Measurements from ENCODE around the gene MKX. TPM values are rescaled to one million over a fixed set of nuclear protein-coding genes. Genes with fewer than 3 reads are reported as not detected.

The MKX gene
- total RNA-seq, 1 donor from 2014 or later = 22.1 TPM

DNA sequence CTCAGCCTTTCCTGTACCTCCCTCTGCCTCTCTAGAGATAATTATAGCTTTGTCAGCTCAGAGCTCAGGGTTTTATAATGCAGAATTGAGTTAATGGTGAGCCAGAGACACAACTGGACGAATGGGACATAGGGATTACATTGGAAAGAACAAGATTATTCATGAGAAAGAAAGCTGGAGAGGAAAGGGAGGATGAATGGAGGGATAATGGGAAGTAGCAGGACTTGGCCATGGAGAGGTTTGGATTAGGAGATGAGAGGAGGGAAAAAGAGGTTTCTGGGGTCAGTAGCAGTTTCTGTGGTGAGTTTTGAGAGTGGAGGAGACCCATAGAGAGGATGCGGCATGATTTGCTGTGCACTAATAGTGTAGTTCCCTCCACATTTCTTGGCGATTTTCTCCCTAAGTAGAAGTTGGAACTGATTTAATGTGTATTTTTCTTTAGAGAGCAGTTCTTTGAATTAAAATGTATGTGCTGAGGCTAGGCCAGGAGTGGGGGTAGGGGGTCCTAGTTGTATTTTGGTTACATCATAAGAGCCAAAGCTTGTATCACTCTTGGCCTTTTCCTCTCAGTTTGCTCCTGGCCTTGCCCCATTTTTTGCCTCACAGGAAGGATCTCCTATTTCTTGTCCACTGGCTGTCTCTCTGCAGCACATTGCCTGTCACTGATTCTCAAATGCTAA, 107.4 kb downstream of the MKX start:
- no peak for DNase-seq (ENCODE audit: low spot score)
- Mint-ChIP-seq H3K4me3 (ENCODE audit: unreplicated experiment) (no peak overlapping the region), H3K27me3 (ENCODE audit: low read depth) (no peaks in the 10 kb centered on the region), H3K27ac (ENCODE audit: unreplicated experiment) (no peak overlapping the region), H3K4me1 (ENCODE audit: low read depth) (peaks cover 10% of the 10 kb centered on the region), H3K9me3 (ENCODE audit: low read depth) (peaks cover 16% of the 10 kb centered on the region), H3K36me3 (ENCODE audit: low read depth) (peaks cover 6% of the 10 kb centered on the region)
- TF ChIP-seq, protein P1, sequence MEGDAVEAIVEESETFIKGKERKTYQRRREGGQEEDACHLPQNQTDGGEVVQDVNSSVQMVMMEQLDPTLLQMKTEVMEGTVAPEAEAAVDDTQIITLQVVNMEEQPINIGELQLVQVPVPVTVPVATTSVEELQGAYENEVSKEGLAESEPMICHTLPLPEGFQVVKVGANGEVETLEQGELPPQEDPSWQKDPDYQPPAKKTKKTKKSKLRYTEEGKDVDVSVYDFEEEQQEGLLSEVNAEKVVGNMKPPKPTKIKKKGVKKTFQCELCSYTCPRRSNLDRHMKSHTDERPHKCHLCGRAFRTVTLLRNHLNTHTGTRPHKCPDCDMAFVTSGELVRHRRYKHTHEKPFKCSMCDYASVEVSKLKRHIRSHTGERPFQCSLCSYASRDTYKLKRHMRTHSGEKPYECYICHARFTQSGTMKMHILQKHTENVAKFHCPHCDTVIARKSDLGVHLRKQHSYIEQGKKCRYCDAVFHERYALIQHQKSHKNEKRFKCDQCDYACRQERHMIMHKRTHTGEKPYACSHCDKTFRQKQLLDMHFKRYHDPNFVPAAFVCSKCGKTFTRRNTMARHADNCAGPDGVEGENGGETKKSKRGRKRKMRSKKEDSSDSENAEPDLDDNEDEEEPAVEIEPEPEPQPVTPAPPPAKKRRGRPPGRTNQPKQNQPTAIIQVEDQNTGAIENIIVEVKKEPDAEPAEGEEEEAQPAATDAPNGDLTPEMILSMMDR (IDR thresholded peaks at IDR 0.05) = no peak

DNA sequence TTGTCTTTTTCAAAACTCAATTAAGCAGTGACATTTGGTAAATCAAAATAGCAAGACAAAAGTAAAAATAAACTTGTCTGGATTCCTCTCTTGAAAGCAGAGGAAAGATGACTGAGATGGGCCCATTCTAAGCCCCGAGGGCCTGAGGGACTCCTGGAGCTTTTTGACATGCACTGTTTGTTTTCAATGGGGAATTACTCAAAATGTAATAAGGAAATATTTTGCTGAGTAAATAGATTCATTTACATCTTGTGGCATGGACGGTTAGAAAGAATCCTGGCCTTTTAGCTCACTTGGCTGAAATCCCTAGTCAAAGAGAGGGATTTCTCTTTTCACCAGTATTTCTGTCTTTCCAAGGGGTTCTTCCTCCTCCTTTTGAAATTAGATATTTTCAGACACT, 108.0 kb downstream of the MKX start:
- DNase-seq (ENCODE audit: low spot score) = no peak
- peaks cover 6% of the 10 kb centered on the region for H3K36me3 Mint-ChIP-seq (ENCODE audit: low read depth)
- H3K4me1 Mint-ChIP-seq (ENCODE audit: low read depth) = peaks cover 10% of the 10 kb centered on the region
- TF ChIP-seq, protein P1 (IDR thresholded peaks at IDR 0.05) = no peak
- H3K4me3 Mint-ChIP-seq (ENCODE audit: unreplicated experiment) = no peak overlapping the region
- no peaks in the 10 kb centered on the region for H3K27me3 Mint-ChIP-seq (ENCODE audit: low read depth)
- peaks cover 15% of the 10 kb centered on the region for H3K9me3 Mint-ChIP-seq (ENCODE audit: low read depth)
- H3K27ac Mint-ChIP-seq (ENCODE audit: unreplicated experiment) = no peak overlapping the region

DNA sequence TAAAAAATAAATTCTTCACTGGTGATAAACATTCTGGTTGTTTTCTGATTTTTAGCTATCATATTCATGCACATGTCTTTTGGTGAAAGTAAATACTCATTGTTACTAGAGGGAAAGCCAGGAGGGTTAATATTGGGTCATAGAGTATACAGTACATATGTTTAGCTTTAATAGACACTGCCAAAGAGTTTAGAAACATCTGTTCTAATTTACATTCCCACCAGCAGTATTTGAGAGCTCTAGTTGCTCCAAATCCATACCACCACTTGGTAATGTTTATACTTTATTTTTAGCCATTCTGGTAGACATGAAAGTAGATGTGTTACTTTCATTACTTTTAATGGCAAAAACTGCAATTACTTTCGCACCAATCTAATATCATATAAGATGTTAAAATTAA, 108.8 kb downstream of the MKX start:
- Mint-ChIP-seq H3K4me1 (ENCODE audit: low read depth) (peaks cover 10% of the 10 kb centered on the region), H3K27ac (ENCODE audit: unreplicated experiment) (no peak overlapping the region), H3K36me3 (ENCODE audit: low read depth) (peaks cover 2% of the 10 kb centered on the region), H3K27me3 (ENCODE audit: low read depth) (no peaks in the 10 kb centered on the region), H3K4me3 (ENCODE audit: unreplicated experiment) (no peak overlapping the region), H3K9me3 (ENCODE audit: low read depth) (peaks cover 9% of the 10 kb centered on the region)
- no peak for DNase-seq (ENCODE audit: low spot score)
- TF ChIP-seq, protein P1 (IDR thresholded peaks at IDR 0.05) = no peak

DNA sequence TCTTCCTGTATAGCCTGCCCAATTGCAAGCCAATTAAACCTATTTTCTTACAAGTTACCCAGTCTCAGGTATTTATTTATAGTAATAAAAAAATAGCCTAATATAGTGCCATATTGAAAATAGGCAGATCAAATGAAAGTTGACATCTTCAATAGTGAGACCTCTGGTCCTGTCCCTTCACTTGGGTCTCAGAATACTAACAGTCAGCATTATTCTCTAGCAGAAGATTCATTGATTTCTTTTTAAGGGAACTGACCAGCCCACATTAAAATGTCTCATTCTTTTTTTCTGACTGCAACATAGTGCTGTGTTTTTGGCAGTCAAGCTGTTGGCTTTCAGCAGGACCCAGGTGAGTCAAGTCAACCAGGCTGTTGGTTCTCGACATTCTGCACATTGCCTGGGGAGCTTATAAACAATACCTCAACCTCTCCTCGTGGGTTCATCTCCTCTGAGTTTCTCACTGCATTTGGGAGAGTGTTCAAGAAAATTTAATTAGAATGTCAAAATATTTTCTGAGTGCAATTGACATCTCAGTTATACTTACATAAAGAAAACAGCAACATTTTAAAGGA, 109.8 kb downstream of the MKX start:
- DNase-seq (ENCODE audit: low spot score) = no peak
- no peak overlapping the region for H3K27ac Mint-ChIP-seq (ENCODE audit: unreplicated experiment)
- H3K9me3 Mint-ChIP-seq (ENCODE audit: low read depth) = peaks cover 7% of the 10 kb centered on the region
- no peaks in the 10 kb centered on the region for H3K27me3 Mint-ChIP-seq (ENCODE audit: low read depth)
- peaks cover 10% of the 10 kb centered on the region for H3K4me1 Mint-ChIP-seq (ENCODE audit: low read depth)
- TF ChIP-seq, protein P1 (IDR thresholded peaks at IDR 0.05) = no peak
- H3K36me3 Mint-ChIP-seq (ENCODE audit: low read depth) = no peaks in the 10 kb centered on the region
- H3K4me3 Mint-ChIP-seq (ENCODE audit: unreplicated experiment) = no peak overlapping the region

DNA sequence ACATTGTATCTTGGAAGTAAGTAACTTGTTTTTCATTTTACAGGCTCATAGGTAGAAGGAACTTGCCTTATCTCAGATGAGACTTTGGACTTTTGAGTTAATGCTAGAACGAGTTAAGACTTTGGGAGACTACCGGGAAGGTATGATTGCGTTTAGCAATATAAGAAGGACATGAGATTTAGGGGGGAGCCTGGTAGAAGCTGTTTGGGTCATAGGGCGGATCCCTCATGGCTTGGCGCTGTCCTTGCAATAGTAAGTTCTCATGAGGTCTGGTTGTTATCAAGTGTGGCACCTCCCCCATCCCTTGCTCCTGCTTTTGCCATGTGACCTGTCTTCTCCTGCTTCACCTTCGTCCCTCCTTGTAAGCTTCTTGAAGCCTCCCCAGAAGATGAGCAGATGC, 110.3 kb downstream of the MKX start:
- H3K27ac Mint-ChIP-seq (ENCODE audit: unreplicated experiment) = no peak overlapping the region
- H3K4me3 Mint-ChIP-seq (ENCODE audit: unreplicated experiment) = no peak overlapping the region
- H3K9me3 Mint-ChIP-seq (ENCODE audit: low read depth) = peaks cover 7% of the 10 kb centered on the region
- TF ChIP-seq, protein P1 (IDR thresholded peaks at IDR 0.05) = no peak
- no peak for DNase-seq (ENCODE audit: low spot score)
- H3K36me3 Mint-ChIP-seq (ENCODE audit: low read depth) = no peaks in the 10 kb centered on the region
- no peaks in the 10 kb centered on the region for H3K27me3 Mint-ChIP-seq (ENCODE audit: low read depth)
- H3K4me1 Mint-ChIP-seq (ENCODE audit: low read depth) = peaks cover 10% of the 10 kb centered on the region
